HG03045 (cell line): Measurements from ENCODE around the gene ROM1.
"Not testable (repeated sequence)": the region's sequence is repeated elsewhere in the genome, so short reads cannot be mapped to it uniquely, and the experiment has no call there.

Experiments used
- ATAC-seq: cut with Tn5 transposase; IDR thresholded peaks from one replicate; pipeline ENCODE4 v1.9.1; 2021; ENCODE audit warnings: mild to moderate bottlenecking, moderate library complexity; ENCODE audit not compliant: unreplicated experiment

The ROM1 gene

GRCh38 chr11:62648185-62648966, 35.3 kb downstream of the ROM1 start:
- no peak for ATAC-seq

- ATAC-seq, result no peak
Measured at GRCh38 chr11:62648967-62649364, 35.9 kb downstream of the ROM1 start.

- ATAC-seq, result no peak
Measured at GRCh38 chr11:62649486-62649885, 36.4 kb downstream of the ROM1 start.

- not testable (repeated sequence) for ATAC-seq
Measured at GRCh38 chr11:62650283-62650682, 37.2 kb downstream of the ROM1 start.

- peak; percentile 9 for ATAC-seq
Measured at GRCh38 chr11:62652161-62653006, 39.3 kb downstream of the ROM1 start.

- no peak for ATAC-seq
Measured at GRCh38 chr11:62654297-62654696, 41.2 kb downstream of the ROM1 start.

- no peak for ATAC-seq
Measured at GRCh38 chr11:62656796-62657429, 43.9 kb downstream of the ROM1 start.

GRCh38 chr11:62664405-62665074, 51.5 kb downstream of the ROM1 start:
- peak; percentile 24 for ATAC-seq
